Gastroesophageal sphincter (tissue), 4 donors: ENCODE measurements around the gene COA8. TPM values are rescaled to one million over a fixed set of nuclear protein-coding genes. Genes with fewer than 3 reads are reported as not detected.
A peak's percentile ranks its signal among the peaks of the same experiment; 100 is the strongest.

Source experiments
- ATAC-seq: fragments of 150-250 bp; one replicate; pipeline ENCODE4 v1.9.1; 2016; ENCODE audit warnings: mild to moderate bottlenecking, moderate library complexity
- H3K27ac ChIP-seq, 4 donors: fragments of 200-600 bp; sonication (generic) in 3 of 4; 1 replicate in 3 of 4; 2 replicates in 1 of 4; pipeline ENCODE4 v1.5.1; 2016 to 2019
- H3K27me3 ChIP-seq: fragments of 200-600 bp; sonication (generic); one replicate; pipeline ENCODE4 v1.5.1; 2019
- H3K36me3 ChIP-seq, 2 donors: fragments of 200-600 bp; sonication (generic); one replicate each; pipeline ENCODE4 v1.5.1; 2019; ENCODE audit warnings: control low read depth in 1 of 2
- H3K4me1 ChIP-seq, 3 donors: fragments of 200-600 bp; sonication (generic); 1 replicate in 2 of 3; 2 replicates in 1 of 3; pipeline ENCODE4 v1.5.1; 2016 to 2019; ENCODE audit warnings: control low read depth in 2 of 3
- H3K4me3 ChIP-seq, 2 donors: fragments of 200-600 bp; sonication (generic); one replicate each; pipeline ENCODE4 v1.5.1; 2019; ENCODE audit warnings: mild to moderate bottlenecking in 1 of 2, moderate library complexity in 1 of 2
- H3K9me3 ChIP-seq, 3 donors: fragments of 200-600 bp; sonication (generic); one replicate each; pipeline ENCODE4 v1.5.1; 2017 to 2019; ENCODE audit warnings: control low read depth in 2 of 3
- CTCF ChIP-seq, 4 experiments: fragments of 200-600 bp in 2 of 4; fragments of 450-650 bp in 2 of 4; sonication (generic) in 1 of 4; IDR thresholded peaks; one replicate each; pipeline ENCODE4 v1.5.1; 2017 to 2019; ENCODE audit warnings: antibody characterized with exemption in 4 of 4, mild to moderate bottlenecking in 2 of 4, moderate library complexity in 2 of 4
- EP300 ChIP-seq: sonication (generic); formaldehyde crosslinking; IDR thresholded peaks from one replicate; pipeline ENCODE4 v1.6.1; 2017; ENCODE audit warnings: antibody characterized with exemption, mild to moderate bottlenecking
- POLR2A ChIP-seq, 2 donors: fragments of 450-650 bp; IDR thresholded peaks; one replicate each; pipeline ENCODE4 v1.6.1; 2017; ENCODE audit warnings: antibody characterized with exemption in 2 of 2, mild to moderate bottlenecking in 2 of 2, moderate library complexity in 1 of 2
- POLR2AphosphoS5 ChIP-seq: sonication (generic); formaldehyde crosslinking; IDR thresholded peaks from one replicate; pipeline ENCODE4 v1.6.1; 2017; ENCODE audit warnings: antibody characterized with exemption
- WGBS, 2 donors: methylation state at CpG; one replicate each; pipeline ENCODE4 v1.1.5; 2018; ENCODE audit warnings: low coverage in 1 of 2; 5-methylcytosine and 5-hydroxymethylcytosine counted together
- total RNA-seq, 4 donors: library from RNA; depleted of rRNA; stranded (reverse); fragments of >200 nt; gene quantifications; one replicate each; pipeline ENCODE4 v1.1.0, GENCODE V29; 2016

Gene COA8
- total RNA-seq, 4 donors from 2014 or later: 25.8 to 41.4 (median 28.4) TPM

- Histone ChIP-seq H3K4me3 (no peak overlapping the region), H3K27me3 (no peaks in the 10 kb centered on the region), H3K9me3 (no peaks in the 10 kb centered on the region), H3K36me3 (peaks cover 0 to 1% of the 10 kb centered on the region in 2 donors), H3K4me1 (peaks cover 3 to 99% (median 60%) of the 10 kb centered on the region in 3 donors), H3K27ac (peak overlapping the region; percentile 92 to 99 (median 97))
- 60 to 71% methylated on average over 1 to 9 of the region's 30 CpGs for WGBS, 2 donors
- no peak for ATAC-seq
- no peak for TF ChIP-seq EP300
- no peak for TF ChIP-seq POLR2A (IDR thresholded peaks at IDR 0.05)
- no peak for TF ChIP-seq POLR2AphosphoS5
- TF ChIP-seq CTCF (IDR thresholded peaks at IDR 0.05): no peak
Measured at GRCh38 chr14:103549361-103550311, 13.1 kb upstream of the COA8 start.

- Histone ChIP-seq H3K27ac (peak overlapping the region; percentile 92 to 99 (median 97)), H3K9me3 (no peaks in the 10 kb centered on the region), H3K4me1 (peaks cover 3 to 97% (median 57%) of the 10 kb centered on the region in 3 donors), H3K36me3 (peaks cover 0 to 3% of the 10 kb centered on the region in 2 donors), H3K27me3 (no peaks in the 10 kb centered on the region), H3K4me3 (peak overlapping the region; percentile 0 to 32)
- peak; percentile 6 for ATAC-seq
- TF ChIP-seq POLR2AphosphoS5 (peak; percentile 20), POLR2A (IDR thresholded peaks at IDR 0.05) (peak in 1 of 2 donors; percentile 11), CTCF (IDR thresholded peaks at IDR 0.05) (peak in 1 of 4 experiments; percentile 8), EP300 (no peak)
- 30 to 51% methylated on average over 1 to 4 of the region's 22 CpGs for WGBS, 2 donors
Measured at GRCh38 chr14:103550451-103551337, 12.1 kb upstream of the COA8 start.

- Histone ChIP-seq H3K27me3 (no peaks in the 10 kb centered on the region), H3K4me1 (peaks cover 3 to 97% (median 57%) of the 10 kb centered on the region in 3 donors), H3K4me3 (peak overlapping the region in 1 of 2 donors; percentile 32), H3K9me3 (no peaks in the 10 kb centered on the region), H3K27ac (peak overlapping the region; percentile 92 to 99 (median 97)), H3K36me3 (peaks cover 0 to 3% of the 10 kb centered on the region in 2 donors)
- 0 to 40% methylated on average over 1 to 2 of the region's 17 CpGs for WGBS, 2 donors
- no peak for TF ChIP-seq EP300
- TF ChIP-seq POLR2A (IDR thresholded peaks at IDR 0.05): peak; percentile 55 to 69
- peak; percentile 71 for TF ChIP-seq POLR2AphosphoS5
- TF ChIP-seq CTCF (IDR thresholded peaks at IDR 0.05): no peak
- peak; percentile 80 for ATAC-seq
Measured at GRCh38 chr14:103551338-103551762, 11.4 kb upstream of the COA8 start.

GRCh38 chr14:103552011-103552845 lies 10.5 kb upstream of the COA8 start:
- peak overlapping the region; percentile 92 to 99 (median 97) for H3K27ac ChIP-seq
- H3K4me1 ChIP-seq: peaks cover 3 to 97% (median 54%) of the 10 kb centered on the region in 3 donors
- TF ChIP-seq POLR2AphosphoS5 (peak; percentile 81), CTCF (IDR thresholded peaks at IDR 0.05) (no peak), EP300 (no peak), POLR2A (IDR thresholded peaks at IDR 0.05) (no peak)
- peak overlapping the region; percentile 12 to 32 for H3K4me3 ChIP-seq
- peak; percentile 70 for ATAC-seq
- no peaks in the 10 kb centered on the region for H3K27me3 ChIP-seq
- 32 to 36% methylated on average over 5 to 7 of the region's 18 CpGs for WGBS, 2 donors
- no peaks in the 10 kb centered on the region for H3K9me3 ChIP-seq
- H3K36me3 ChIP-seq: peaks cover 0 to 3% of the 10 kb centered on the region in 2 donors
